D721Med (cell line): Measurements from ENCODE around the gene PSMA2.
A peak's percentile ranks its signal among the peaks of the same experiment; 100 is the strongest.
"Not testable (repeated sequence)": the region's sequence is repeated elsewhere in the genome, so short reads cannot be mapped to it uniquely, and the experiment has no call there.

Experiments
- DNase-seq: peaks from one replicate; pipeline ENCODE4 v3.0.0; 2011; ENCODE audit warnings: low spot score; ENCODE audit not compliant: insufficient read length
- FAIRE-seq: peaks from 2 replicates; lab custom pipeline; 2011; peaks lifted over from hg19 to GRCh38; lab: Jason Lieb, UNC
- TF ChIP-seq, protein P1 (sequence below): IDR thresholded peaks from 2 replicates; pipeline ENCODE4 v1.5.1; 2012; ENCODE audit warnings: mild to moderate bottlenecking, control low read depth; ENCODE audit not compliant: insufficient read depth; ENCODE audit errors: missing control alignments

PSMA2 gene

DNA sequence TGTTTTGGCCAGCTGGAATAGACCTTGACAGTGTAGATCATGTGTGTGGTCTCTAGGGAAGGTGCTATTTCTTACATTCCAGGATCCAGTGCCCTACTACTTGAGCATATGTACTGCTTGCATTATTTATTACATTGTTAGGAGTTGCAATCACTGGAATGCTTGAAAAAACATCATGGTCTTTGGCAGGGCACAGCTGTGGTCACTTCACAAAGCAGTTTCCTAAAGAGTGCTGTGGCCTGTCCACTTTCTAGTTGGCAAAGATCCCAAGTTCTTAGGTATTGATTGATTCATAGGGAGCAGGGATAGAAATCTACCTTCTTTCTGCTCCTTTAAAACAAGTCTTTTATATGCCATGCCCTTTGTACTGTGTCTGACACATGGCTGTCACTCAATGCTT is 24.7 kb downstream of the PSMA2 start:
- no peak for FAIRE-seq
- DNase-seq = no peak
- TF ChIP-seq, protein P1, sequence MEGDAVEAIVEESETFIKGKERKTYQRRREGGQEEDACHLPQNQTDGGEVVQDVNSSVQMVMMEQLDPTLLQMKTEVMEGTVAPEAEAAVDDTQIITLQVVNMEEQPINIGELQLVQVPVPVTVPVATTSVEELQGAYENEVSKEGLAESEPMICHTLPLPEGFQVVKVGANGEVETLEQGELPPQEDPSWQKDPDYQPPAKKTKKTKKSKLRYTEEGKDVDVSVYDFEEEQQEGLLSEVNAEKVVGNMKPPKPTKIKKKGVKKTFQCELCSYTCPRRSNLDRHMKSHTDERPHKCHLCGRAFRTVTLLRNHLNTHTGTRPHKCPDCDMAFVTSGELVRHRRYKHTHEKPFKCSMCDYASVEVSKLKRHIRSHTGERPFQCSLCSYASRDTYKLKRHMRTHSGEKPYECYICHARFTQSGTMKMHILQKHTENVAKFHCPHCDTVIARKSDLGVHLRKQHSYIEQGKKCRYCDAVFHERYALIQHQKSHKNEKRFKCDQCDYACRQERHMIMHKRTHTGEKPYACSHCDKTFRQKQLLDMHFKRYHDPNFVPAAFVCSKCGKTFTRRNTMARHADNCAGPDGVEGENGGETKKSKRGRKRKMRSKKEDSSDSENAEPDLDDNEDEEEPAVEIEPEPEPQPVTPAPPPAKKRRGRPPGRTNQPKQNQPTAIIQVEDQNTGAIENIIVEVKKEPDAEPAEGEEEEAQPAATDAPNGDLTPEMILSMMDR = no peak

DNA sequence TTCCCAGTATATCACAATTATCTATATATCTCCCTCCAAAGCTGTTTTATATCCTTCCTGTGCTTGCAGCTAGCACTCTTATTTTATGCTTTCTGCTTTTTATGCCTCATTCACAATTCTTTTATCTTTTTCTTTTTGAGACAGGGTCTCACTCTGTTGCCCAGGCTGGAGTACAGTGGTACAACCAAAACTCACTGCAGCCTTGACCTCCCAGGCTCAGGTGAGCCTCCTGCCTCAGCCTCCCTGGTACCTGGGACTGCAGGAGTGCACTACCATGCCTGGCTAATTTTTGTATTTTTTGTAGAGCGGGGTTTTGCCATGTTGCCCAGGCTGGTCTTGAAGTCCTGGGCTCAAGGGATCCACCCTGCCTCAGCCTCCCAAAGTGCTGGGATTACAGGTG is 25.8 kb downstream of the PSMA2 start:
- no peak for FAIRE-seq
- TF ChIP-seq, protein P1 = no peak
- no peak for DNase-seq

DNA sequence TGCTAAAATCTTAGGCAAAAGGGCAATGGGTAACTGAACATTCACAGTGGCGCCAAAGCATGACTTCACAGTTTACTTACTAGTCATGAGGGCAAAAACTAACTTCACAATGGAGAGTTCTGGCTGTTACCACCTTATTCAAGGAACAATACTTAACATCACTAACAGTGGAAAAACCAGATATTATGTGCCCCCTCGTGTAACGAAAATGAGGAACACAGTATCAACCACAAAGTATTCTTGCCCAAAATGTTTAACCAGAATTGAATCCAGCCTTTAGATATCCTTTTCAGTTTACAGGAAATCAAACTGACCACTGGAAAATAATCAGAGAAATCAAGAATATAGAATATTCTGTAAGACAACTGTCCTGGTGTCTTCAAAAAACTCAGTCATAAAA is 29.6 kb downstream of the PSMA2 start:
- TF ChIP-seq, protein P1 = no peak
- no peak for DNase-seq
- FAIRE-seq = no peak

DNA sequence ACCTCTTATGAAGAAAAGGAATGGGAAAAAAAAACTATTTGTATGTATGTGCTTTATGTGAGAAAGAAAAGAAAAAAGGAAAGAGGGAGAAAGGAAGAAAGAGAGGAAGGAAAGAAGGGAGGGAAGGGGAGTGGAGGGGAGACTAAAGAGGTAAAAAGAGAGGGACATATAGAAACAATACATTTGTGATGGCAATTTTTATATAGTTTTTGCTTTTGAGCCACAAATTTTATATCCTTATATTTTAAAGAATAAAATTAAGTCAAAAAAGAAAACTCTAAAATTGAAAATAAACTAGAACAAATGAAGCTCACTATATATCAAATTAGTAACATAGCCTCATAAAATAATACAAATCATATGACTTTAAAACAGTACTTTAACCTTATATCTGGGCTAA is 31.1 kb downstream of the PSMA2 start:
- no peak for DNase-seq
- no peak for FAIRE-seq
- TF ChIP-seq, protein P1 = no peak

DNA sequence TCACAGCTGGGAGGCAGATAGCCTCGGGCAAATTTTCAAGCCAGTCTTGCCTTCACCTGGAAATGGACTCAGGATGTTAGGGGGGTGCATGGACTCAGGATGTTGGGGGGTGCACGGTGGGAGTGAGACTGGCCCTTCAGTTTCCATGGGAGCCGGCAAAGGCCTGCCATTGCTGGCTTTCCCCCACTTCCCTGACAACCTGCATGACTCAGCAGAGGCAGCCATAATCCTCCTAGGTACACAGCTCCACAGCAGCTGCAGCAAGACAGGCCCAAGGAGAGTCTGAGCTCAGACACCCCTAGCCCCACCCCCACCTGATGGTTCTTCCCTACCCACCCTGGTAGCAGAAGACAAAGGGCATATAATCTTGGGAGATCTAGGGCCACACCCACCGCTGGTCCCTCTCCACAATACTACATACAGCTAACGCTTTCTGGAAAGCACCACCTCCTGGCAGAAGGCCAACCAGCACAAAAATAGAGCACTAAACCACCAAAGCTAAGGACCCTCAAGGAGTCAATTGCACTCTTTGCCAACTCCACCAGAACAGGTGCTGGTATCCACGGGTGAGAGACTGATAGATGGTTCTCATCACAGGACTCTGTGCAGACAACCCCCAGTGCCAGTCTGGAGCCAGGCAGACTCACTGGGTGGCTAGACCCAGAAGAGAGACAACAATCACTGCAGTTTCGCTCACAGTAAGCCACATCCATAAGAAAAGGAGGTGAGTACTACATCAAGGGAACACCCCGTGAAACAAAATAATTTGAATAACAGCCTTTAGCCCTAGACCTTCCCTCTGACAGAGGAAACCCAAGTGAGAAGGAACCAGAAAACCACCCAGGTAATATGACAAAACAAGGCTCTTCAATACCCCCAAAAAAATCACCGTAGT is 38.4 kb downstream of the PSMA2 start:
- FAIRE-seq (no peak), DNase-seq (no peak)
- TF ChIP-seq, protein P1 = no peak

DNA sequence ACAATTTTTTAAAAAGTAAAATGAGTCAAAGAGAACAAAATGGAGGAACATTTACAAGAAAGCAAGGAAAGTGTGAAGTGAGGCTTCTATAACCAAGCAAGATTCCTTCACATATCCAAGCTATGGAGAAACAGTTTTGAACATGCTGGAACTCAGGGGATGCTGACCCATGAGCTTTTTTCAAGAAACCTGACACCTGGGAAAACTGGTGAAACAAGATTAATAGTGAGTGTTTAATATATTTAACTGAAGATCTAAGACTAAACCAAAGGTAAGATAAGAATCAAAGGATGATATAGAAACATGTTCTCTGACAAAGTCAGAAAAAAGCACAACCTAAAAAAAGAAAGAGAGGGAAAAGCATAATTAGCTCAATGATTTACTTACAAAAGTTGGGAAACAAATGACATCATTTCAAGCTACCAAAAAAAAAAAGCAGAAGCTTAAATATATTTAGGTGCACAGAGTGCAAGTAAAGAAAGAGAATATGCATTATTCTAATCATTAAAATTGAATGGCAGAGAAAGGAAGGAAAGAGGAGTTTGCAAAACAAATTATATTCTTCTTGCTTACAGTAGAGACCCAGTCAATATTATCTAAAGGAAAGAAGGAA is 45.0 kb downstream of the PSMA2 start:
- TF ChIP-seq, protein P1 = no peak
- FAIRE-seq = no peak
- no peak for DNase-seq

DNA sequence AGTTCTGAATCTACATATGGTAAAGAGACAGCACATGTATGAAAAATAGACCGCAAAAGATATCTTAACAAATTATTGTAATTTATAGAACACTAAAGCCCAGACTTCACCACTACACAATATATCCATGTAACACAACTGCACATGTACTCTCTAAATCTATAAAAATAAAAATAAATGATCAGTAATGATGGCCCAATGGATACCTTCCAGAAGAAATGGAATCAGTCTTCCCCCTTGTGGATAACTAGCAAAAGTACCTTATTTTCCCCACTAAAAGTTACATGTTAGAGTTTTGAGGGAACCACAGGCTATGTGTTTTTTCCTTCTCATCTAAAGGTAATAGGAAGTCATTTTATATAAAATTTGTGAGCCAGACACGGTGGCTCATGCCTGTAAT is 45.8 kb downstream of the PSMA2 start:
- TF ChIP-seq, protein P1 = peak; percentile 6
- no peak for FAIRE-seq
- DNase-seq = no peak

DNA sequence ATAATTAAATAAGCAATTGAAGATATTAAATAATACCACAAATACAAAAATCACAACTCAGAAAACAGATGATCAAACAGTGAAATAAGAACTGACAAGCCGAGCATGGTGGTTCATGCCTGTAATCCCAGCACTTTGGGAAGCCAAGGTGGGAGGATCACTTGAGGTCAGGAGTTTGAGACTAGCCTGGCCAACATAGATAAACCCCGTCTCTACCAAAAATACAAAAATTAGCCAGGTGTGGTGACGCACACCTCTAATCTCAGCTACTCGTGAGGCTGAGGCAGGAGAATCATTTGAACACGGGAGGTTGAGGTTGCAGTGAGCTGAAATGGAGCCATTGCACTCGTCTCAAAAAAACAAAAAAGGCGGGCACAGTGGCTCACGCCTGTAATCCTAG is 46.8 kb downstream of the PSMA2 start:
- not testable (repeated sequence) for DNase-seq, FAIRE-seq
